GM13977 (cell line): ENCODE data around the gene ZNF117.
"Not testable (repeated sequence)": the region's sequence is repeated elsewhere in the genome, so short reads cannot be mapped to it uniquely, and the experiment has no call there.

Source experiments
- DNase-seq: peaks from one replicate; pipeline ENCODE4 v3.0.0; 2012; ENCODE audit warnings: low spot score
- CTCF ChIP-seq: IDR thresholded peaks from 2 replicates; pipeline ENCODE4 v1.5.1; 2012; ENCODE audit warnings: mild to moderate bottlenecking, control low read depth; ENCODE audit not compliant: insufficient read depth; ENCODE audit errors: extremely low read depth, missing control alignments
- in situ Hi-C: fragments of 300-500 bp; cut with MboI; formaldehyde crosslinking; loops from one replicate; pipeline ENCODE4 v1.12.0; 2022; ENCODE audit warnings: low sequenced_read_pairs, low pct_unique_long_range_greater_than_20kb, mixed read lengths, inconsistent platforms; ENCODE audit not compliant: unreplicated experiment

ZNF117 gene

GRCh38 chr7:64990936-64991335, at the start of gene ZNF117:
Gene ZNF117, minus strand, starts transcription at chr7:64991036.
- no peak for TF ChIP-seq CTCF
- in situ Hi-C loops = no loop called here
- no peak for DNase-seq

GRCh38 chr7:65038767-65039166, 47.9 kb upstream of the ZNF117 start:
- in situ Hi-C loops = not testable (repeated sequence)
- peak; percentile 2 for DNase-seq

- in situ Hi-C loops = no loop called here
- TF ChIP-seq CTCF = peak; percentile 1
These were observed 47.2 kb upstream of the ZNF117 start for GRCh38 chr7:65037740-65038688.

GRCh38 chr7:65036526-65036925, 45.7 kb upstream of the ZNF117 start:
- DNase-seq, in situ Hi-C loops: not testable (repeated sequence)

More at GRCh38 chr7:65037740-65038688, 47.2 kb upstream of the ZNF117 start:
- DNase-seq = peak; percentile 92

- in situ Hi-C loops, DNase-seq: not testable (repeated sequence)
These were observed 44.6 kb upstream of the ZNF117 start for GRCh38 chr7:65035469-65035868.

GRCh38 chr7:65034120-65034782, 43.4 kb upstream of the ZNF117 start:
- DNase-seq, in situ Hi-C loops: not testable (repeated sequence)

GRCh38 chr7:65033391-65033790, 42.6 kb upstream of the ZNF117 start:
- in situ Hi-C loops, DNase-seq: not testable (repeated sequence)

- DNase-seq, in situ Hi-C loops: not testable (repeated sequence)
These were observed 34.2 kb upstream of the ZNF117 start for GRCh38 chr7:65025023-65025422.

- in situ Hi-C loops, DNase-seq: not testable (repeated sequence)
These were observed 30.1 kb upstream of the ZNF117 start for GRCh38 chr7:65020978-65021377.

- in situ Hi-C loops = not testable (repeated sequence)
These were observed 19.0 kb upstream of the ZNF117 start for GRCh38 chr7:65009881-65010280.

GRCh38 chr7:65009394-65009793, 18.6 kb upstream of the ZNF117 start:
- in situ Hi-C loops, DNase-seq: not testable (repeated sequence)

More at GRCh38 chr7:65009881-65010280, 19.0 kb upstream of the ZNF117 start:
- not testable (repeated sequence) for DNase-seq

GRCh38 chr7:65007036-65007435, 16.2 kb upstream of the ZNF117 start:
- DNase-seq, in situ Hi-C loops: not testable (repeated sequence)
